Testis (tissue), 2 donors: ENCODE results near the gene GPR153.

Experiments
- POLR2A ChIP-seq: fragments of 450-650 bp; IDR thresholded peaks from one replicate; pipeline ENCODE4 v1.6.1; 2017; ENCODE audit warnings: antibody characterized with exemption, mild to moderate bottlenecking, moderate library complexity
- TF ChIP-seq, protein P1 (sequence below), 3 experiments: fragments of 450-650 bp in 2 of 3; fragments of 200-600 bp in 1 of 3; sonication (generic) in 1 of 3; IDR thresholded peaks; one replicate each; pipeline ENCODE4 v1.5.1; 2016 to 2019; ENCODE audit warnings: antibody characterized with exemption in 3 of 3, mild to moderate bottlenecking in 2 of 3, moderate library complexity in 1 of 3

DNA sequence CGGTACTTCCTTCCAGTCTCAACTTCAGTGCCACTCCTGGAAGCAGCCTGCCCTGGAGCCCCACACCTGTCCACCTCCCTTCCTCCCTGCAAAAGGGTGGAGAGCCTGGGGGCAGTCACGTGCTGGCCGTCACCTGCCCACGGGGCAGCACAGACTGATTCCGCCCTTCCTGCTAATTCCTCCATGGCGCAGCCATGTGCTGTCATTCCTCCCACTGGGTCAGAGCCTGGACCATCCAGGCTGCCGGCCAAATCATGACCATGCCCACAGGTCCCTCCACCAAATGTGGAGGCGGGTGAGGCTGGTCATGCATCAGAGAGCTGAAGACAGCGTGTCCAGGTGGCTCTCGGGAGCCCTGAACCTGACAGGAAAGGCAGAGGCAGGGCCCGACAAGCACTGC, 24.4 kb upstream of the GPR153 start:
- TF ChIP-seq, protein P1, sequence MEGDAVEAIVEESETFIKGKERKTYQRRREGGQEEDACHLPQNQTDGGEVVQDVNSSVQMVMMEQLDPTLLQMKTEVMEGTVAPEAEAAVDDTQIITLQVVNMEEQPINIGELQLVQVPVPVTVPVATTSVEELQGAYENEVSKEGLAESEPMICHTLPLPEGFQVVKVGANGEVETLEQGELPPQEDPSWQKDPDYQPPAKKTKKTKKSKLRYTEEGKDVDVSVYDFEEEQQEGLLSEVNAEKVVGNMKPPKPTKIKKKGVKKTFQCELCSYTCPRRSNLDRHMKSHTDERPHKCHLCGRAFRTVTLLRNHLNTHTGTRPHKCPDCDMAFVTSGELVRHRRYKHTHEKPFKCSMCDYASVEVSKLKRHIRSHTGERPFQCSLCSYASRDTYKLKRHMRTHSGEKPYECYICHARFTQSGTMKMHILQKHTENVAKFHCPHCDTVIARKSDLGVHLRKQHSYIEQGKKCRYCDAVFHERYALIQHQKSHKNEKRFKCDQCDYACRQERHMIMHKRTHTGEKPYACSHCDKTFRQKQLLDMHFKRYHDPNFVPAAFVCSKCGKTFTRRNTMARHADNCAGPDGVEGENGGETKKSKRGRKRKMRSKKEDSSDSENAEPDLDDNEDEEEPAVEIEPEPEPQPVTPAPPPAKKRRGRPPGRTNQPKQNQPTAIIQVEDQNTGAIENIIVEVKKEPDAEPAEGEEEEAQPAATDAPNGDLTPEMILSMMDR (IDR thresholded peaks at IDR 0.05): no peak
- no peak for TF ChIP-seq POLR2A
